HG02798 (cell line): ENCODE measurements around the gene MYO1B.

Experiments used
- ATAC-seq: cut with Tn5 transposase; IDR thresholded peaks from one replicate; pipeline ENCODE4 v1.9.1; 2021; ENCODE audit warnings: mild to moderate bottlenecking; ENCODE audit not compliant: unreplicated experiment, poor library complexity

MYO1B gene

DNA sequence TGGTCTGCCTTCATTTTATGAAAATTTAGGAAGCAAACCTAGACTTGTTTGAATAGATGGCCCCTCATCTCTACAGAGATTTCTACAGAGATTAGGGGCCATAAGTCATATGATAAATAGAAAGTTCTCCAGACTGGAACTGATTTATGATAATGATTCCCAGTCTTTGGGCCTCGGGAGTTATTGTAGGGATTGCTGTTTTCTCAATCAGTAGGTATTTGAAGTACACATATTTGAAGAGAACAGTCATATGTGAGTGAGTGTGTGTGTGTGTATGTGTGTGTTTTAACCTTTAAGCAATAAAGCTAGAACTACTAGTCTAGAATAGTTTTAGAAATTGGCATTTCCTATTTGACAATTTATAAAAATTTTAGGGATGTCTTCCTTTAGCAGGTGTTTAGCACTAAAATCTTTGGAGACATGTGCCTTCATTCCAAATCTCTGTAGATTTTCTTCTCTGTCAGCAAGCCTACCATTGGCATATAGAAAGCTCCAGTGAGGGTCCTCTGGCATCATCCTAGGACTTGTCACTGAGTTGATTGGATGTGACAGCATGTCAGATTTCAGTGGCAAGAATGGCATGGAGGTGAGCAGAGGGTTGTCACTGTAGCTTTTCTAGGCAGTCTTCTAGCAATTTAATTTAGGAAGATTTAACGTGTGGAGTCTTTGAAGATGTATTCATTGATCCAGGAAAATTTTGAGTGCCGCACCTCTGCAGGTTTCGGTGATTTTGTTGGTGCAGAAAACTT is 71.2 kb downstream of the MYO1B start:
- ATAC-seq = no peak

DNA sequence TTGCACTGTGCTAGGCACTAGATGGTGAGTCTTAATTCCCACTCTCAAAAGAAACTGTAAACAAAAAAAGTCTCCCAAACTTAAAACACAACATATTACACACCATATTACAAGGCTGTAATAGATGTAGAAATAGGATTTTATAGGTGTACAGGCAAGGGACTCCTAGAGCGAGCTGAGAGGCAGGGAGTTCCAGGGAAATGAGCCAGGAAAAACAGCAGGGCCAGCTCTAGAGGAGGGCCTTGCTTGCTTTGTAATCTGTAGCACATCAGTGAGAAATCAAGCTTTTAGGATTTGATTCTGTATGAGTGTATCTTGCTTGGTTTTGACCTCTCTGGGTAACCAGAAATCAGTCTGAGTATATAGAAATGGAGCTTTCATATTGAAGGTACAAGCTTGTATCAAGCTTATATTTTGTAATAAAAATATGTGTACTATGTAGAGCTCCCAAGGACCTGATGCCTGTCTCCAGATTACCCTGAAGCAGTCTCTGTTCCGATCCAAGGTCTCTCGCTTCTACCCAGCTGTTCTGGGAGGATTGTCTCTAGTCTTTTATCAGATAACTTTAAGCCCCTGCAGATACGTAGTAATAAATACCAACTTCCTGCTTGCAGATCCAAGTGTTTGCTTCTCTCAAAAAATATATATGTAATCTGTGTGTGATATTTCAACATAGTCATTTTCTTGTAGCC is 73.0 kb downstream of the MYO1B start:
- ATAC-seq = no peak

DNA sequence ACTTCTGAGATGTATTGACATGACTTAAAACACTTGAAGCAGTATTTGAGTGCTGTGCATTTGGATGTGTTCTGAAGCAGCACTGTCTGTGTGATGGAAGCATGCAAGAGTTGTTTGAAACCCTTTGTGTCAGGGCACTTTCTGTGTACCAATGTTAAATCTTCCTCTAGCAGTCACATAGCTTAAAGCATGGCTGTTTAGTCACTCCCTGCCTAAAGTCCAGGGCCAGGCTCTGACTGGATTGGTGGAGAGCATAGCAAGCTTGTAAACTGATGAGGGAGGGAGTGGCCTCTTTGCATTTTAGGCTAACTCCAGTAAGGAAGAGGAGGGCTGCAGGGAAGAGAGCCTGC is 73.5 kb downstream of the MYO1B start:
- ATAC-seq = no peak

DNA sequence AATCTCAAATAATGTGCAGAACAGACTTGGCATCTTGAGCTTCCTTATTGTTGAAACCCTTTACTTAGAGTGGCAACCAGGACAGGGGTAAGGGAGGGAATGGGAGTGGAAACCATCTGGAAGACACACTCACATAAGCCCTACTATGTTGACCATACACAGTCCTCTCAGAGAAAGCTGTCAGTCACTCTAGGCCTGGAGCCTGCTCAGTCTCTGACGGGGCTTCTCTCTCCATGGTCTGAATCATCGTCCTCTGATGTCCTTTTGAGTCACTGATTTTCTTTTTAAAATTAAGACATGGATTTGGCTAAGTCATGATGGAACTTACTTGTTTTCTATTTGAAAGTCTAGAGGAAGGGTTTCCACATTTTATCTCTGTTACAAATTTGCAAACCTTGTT is 74.0 kb downstream of the MYO1B start:
- ATAC-seq = no peak

DNA sequence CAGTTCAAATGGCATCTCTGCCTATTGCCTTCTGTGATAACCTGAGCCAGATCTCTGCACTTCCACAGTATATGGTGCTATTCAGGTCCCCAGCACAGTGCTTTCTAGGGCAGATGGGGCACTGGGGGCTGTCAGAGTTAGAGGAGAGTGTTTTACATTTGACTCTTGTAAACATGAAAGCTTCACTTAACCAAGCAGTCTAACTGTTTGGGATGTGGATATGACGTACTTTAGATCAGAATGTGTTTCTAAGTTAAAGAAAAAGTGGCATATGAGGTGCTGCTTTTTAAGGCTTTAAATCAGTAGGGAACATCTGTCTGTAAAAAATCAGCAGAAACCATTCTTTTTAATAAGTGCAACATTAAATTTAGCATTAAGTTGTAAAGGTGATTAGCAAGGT is 75.7 kb downstream of the MYO1B start:
- ATAC-seq = no peak

DNA sequence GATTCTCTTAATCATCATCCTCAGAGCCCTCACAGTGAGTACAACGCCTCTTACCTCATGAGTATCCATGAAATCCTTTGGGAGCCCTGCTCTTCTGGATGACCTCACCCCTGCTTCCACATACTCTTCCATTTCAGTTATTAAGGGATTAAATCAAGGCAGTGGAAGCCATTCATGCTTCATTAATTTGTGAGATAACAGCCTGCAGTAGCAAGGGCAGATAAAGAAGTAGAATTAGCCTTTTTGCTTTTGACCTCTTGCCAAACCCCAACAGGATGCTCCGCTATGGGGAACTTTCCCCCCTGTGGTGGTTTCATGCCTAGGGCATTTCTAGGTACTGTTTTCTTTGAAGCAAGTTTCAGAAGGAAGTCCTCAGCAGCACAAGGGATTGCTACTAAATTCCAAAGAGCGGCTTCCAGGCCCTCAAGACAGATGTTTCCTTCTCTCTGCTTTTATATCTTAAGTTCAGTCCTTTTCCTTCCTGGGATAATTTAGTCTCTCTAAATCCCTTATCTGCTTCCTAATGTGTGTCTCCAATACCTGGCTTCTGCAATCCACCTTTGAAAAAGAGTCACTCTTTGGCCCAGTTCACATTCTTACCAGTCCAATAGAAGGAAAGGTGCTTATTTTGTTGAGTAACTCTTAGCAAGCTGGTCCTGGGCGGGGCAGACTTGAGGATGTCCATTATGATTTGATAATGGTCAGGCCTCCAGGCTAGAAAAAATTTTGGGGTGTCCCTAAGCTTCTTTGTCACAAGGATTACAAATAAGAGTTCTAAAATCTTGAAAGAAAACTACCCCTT is 76.9 kb downstream of the MYO1B start:
- ATAC-seq = no peak

DNA sequence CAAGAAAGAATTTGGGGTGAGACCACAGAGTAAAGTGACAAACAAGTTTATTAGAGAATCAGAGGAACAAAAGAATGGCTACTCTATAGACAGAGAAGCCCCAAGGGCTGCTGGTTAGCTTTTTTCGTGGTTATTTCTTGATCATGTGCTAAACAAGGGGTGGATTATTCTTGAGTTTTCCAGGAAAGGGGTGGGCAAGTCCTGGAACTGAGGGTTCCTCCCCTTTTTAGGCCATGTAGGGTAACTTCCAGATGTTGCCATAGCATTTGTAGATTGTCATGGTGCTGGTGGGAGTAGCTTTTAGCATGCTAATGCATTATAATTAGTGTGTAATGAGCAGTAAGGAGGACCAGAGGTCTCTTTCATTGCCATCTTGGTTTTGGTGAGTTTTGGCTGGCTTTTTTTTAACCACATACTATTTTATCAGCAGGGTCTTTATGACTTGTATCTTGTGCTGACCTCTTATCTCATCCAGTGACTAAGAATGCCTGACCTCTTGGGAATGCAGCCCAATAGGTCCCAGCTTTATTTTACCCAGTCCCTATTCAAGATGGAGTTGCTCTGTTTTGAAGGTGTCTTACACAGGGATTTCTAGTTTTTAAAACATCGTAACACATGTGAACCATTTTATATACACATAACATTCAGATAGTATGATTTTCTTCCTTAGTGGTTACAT is 77.8 kb downstream of the MYO1B start:
- ATAC-seq = no peak

DNA sequence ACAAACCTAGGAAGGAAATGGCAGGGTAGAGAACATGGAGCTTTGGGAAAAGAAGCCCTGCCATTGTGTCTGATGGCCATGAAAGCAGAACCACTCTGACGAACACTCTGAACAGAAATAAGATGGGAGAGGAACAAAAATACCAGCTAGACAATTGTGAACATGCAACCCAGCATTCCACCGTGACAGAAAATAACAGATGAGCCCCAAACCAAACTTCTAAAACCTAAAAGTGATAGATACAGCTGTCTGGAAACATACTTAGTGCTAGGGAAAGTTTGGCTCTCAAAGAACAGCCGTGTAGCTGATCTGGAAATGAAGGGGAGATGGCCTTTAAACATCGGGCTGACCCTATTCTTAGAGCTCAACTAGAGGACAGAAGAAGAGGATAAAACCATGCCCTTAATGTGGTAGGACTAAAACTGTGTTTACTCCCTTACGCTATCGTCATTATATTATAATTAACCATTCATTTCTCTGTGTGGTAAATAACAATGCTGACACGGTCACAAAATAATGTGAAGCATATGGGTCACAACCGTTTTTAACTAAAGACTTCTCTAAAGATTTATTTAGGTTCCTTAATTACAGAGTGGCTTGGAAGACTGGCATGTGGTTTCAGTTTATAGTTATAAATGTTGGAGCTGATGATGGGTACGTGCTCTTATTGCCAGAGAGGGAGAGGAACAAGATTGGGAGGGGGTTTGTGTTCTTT is 80.6 kb downstream of the MYO1B start:
- no peak for ATAC-seq

DNA sequence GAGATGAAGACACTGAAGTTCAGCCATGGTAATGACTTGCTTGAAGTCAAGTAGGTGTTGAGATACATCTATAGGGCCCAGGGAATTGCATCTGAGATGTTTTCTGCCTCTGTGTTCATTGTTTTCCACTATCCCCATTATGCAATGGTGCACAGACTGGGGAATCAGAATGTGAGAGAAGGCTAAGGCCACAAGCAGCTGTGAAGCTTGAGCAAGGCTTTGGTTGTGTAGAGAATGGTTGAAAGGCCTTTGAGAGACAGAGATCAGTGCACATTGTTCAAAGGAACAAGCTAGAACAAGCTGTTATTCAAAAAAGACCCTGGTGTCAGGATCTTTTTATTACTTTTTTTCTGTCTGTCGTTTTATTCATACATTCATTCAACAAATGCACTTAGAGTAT is 82.3 kb downstream of the MYO1B start:
- no peak for ATAC-seq

DNA sequence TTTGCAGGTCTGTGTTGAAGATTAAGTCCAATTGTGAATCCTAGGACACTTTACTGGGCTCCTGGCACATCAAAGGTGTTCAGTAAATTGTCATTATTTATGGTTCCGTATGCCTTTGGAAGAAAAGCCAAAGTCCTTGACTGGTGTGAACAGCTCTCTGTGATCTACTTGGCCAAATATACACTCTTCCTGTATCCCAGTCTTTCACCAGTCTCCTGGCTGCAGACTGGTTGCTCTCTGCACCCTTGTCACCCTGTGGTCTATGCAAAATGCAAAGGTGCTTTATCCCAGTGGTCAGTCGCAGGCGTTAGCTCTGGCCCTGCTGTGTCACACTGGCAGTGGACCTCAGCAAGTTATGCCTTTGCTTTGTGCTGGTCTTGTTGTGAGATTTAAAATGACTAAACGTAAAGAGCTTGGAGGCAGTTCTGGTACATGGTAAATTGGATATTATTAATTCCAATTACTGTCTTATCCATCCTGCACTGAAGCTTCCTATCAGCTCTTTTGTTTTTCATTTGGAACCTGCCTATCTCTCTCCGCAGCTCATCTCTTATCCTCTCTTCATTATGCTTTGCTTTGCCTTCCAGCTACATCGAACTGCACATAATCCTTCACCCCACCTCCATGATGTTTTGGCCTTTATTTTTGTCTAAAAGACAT is 83.1 kb downstream of the MYO1B start:
- no peak for ATAC-seq

DNA sequence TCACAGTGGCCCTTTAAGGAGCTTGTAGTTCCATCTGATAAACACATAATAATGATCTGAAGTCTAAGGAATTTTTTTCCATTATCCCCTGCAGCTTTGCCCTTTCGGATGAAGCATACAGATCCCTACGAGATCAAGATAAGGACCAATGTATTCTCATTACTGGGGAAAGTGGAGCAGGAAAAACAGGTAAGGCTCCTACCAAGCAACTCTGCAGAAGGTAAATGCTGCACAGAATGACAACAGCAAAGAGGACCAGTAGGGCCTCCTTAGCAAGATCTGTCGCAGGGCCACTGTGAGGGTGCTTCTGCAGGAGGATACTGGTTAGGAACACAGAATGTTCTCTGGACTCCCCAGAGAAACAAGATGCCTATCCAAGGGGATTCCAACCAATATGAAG is 84.6 kb downstream of the MYO1B start:
- ATAC-seq = no peak

DNA sequence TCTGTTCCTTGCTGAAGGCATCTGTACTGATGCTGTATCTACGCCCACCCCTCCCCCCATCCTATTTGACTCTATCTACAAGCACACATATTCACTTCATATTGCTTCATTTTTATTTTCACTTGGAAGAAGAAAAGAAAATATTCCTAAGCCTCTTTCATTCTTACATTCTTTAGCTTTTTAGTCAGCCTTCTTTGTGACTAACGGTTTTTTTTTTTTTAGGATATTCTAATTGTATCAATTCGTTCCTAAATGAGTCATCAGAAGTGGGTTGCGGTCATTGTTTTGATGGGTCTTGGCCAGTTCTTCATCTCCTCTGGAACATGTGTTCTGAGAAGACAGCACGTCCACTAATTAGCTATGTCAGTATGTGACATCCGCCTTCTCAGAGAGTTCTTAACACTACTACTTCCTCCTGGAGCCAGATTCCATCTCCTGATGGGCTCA is 88.7 kb downstream of the MYO1B start:
- ATAC-seq = no peak

DNA sequence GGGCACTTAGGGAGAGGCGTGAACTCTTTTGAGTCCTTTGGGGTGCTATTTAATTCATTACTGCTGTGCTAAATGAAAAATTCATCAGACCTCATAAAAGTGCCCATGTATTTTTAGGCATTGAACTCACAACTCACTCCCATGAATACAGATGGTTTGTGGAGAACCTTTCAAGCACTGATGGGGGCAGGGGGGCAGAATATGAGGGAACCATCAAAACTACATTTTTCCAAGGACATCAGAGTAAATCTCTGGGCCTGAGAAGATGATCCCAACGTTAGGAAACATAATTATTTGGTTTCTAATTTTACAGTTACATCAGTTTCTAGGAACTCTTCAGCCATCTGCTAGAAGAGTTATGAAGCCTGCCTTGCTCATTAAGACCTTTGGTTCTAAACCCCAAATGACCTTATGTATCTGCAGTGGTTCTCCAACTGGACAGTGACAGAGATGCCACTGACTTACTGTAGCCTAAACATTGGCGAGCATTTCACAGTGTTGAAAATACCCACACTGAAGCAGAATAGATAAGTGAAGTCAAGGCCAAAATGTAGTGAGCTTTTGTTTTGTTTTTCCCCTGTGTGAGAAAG is 90.8 kb downstream of the MYO1B start:
- ATAC-seq = no peak

DNA sequence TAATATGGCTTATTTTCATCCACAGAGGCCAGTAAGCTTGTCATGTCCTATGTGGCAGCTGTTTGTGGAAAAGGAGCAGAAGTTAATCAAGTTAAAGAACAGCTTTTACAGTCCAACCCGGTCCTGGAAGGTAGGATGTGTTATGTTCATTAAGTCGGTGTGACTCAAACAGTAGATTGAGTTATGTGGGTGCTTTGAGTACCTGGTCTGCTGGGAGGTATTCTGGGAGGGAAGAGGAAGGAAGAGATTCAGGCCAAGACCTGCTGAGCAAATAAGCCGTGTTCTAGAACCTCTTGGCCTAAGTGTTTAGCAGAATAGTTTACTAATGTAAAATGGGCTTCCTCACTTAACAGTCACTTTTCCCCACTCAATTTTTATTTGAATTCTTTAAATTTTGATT is 96.2 kb downstream of the MYO1B start:
- no peak for ATAC-seq

DNA sequence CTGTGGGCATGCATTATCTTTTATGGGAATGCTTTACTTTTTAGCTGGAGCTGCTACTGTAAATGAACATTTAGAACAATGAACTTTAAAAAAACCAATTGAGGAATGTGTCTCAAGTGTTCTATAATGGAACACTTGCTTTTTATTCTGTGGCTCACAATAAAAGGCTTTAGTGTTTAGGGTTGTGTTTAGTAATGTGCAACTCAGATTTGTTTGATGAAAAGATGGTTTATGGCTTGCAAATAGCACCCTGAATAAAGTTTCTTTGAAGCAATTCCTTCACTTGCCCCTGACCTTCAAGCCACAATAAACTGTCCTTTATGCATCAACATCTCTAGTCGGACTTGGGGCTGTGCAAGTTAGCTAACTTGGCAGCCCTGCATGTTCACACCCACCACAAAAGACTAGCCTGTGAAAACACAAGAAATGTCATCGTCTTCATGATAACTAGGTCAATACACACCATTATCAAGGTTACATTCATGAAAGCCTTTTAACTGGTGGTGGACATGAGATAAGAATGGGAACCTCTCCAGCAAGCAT is 98.7 kb downstream of the MYO1B start:
- no peak for ATAC-seq

DNA sequence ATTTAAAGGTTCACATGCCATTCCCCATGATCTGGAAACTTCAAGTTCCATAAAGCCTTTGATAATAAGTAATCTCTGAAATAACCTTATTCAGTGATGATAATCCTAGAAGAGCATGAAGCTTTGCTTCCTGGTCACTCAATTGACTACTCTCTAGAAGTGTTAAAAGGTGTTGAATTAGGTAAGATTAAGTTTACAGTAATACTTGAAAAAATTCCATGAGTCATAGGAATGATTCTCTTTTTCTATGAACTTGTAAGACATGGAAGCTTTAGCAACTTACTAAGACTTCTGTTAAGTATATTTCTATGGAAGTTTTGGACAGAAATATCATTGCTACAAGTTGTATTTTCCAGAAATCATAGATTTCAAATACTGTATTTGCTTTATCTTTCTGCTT is 100.6 kb downstream of the MYO1B start:
- ATAC-seq = no peak

DNA sequence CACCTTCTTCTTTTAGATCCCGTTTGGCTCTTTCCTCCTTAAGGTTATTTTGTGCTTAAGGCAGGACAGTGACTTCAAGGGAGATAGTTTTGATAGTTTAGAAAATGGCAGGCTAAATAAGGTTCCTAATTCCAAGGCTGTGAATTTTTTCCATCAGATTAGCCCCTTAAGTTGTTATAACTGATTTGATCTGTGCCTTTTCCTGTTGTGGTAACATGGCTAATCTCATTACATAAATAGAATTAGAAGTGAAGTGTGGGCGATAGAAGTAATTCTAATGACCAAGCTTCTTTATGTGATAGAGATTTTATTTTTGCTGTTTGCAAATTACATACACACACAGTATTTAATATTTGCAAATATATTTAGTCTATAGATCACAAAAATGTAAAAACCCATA is 102.0 kb downstream of the MYO1B start:
- no peak for ATAC-seq

DNA sequence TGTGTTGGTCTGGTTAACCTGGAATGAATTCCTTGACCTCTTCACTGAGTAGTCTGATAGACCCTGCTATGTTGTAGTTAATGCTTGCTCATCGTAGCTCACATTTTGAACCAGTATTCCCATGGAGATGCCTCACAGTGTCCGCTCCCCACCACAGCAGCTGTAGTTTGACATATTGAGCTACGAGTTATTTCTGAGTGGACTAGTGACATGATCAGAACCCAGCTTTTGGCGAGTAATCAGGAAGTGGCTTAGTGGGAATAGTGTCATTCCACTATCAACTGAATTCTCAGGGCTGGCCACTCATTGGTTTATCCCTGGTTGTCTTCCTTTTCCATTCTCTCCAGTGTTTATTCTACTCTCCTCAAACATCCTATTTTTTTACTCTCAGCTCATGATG is 102.7 kb downstream of the MYO1B start:
- no peak for ATAC-seq

DNA sequence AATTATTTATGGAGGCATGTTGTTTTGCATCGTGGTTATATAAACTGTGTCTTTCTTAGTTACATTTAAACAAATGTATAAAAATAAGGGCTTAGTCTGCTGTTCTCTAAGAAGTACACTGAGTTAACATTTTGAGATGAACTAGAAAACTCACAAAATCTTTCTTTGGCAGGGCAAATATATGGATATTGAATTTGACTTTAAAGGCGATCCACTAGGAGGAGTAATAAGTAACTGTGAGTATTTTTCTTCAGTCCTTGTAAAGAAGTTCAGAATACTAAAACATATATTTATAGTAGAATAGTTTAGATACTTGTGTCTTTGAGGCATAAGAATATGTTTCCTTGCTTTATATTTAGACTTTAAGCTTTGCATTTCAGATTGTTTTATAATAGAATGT is 104.8 kb downstream of the MYO1B start:
- ATAC-seq = no peak
